OCI-LY7 (cell line): Measurements from ENCODE around the gene AKAP11. TPM values are rescaled to one million over a fixed set of nuclear protein-coding genes. Genes with fewer than 3 reads are reported as not detected.

Experiments used
- BruUV-seq: library from RNA; stranded (reverse); fragments of 400-500 nt; replicated peaks from 2 replicates; lab custom pipeline; 2021; lab: Mats Ljungman, UMichigan
- CTCF ChIA-PET: fragments of 300-600 bp; sonication (Branson Sonifier 250); formaldehyde crosslinking; loops from one replicate; lab custom pipeline; 2022; ENCODE audit warnings: antibody characterized with exemption; ENCODE audit not compliant: unreplicated experiment; lab: Charles Lee
- POLR2A ChIA-PET: fragments of 300-600 bp; sonication (Branson Sonifier 250); formaldehyde crosslinking; loops from one replicate; lab custom pipeline; 2022; ENCODE audit warnings: antibody characterized with exemption; lab: Charles Lee
- DNase-seq: peaks from one replicate; pipeline ENCODE4 v3.0.0-alpha.2; 2015; ENCODE audit warnings: low spot score
- H2AFZ ChIP-seq: fragments of 200-600 bp; sonication (generic), shearing (Covaris generic); 2 replicates; pipeline ENCODE4 v1.6.1; 2014; ENCODE audit warnings: mild to moderate bottlenecking, antibody characterized with exemption, low read length, moderate library complexity
- H3K27ac ChIP-seq: fragments of 200-600 bp; sonication (generic); 2 replicates; pipeline ENCODE4 v1.5.1; 2014; ENCODE audit warnings: mixed run types, low read depth, mild to moderate bottlenecking, moderate library complexity, low read length, inconsistent platforms; ENCODE audit not compliant: poor library complexity, severe bottlenecking
- H3K36me3 ChIP-seq: fragments of 200-600 bp; sonication (generic); 2 replicates; pipeline ENCODE4 v1.6.1; 2014; ENCODE audit warnings: mild to moderate bottlenecking, antibody characterized with exemption, low read length, moderate library complexity, mixed read lengths; ENCODE audit not compliant: insufficient read depth
- H3K4me1 ChIP-seq: fragments of 200-600 bp; sonication (generic); 2 replicates; pipeline ENCODE4 v1.5.1; 2014; ENCODE audit warnings: mild to moderate bottlenecking, low read length; ENCODE audit not compliant: insufficient read depth, poor library complexity, severe bottlenecking
- H3K4me2 ChIP-seq: fragments of 200-600 bp; sonication (generic); 2 replicates; pipeline ENCODE4 v1.6.1; 2014; ENCODE audit warnings: mild to moderate bottlenecking, low read length
- H3K4me3 ChIP-seq: fragments of 200-600 bp; sonication (generic); 2 replicates; pipeline ENCODE4 v1.5.1; 2014; ENCODE audit warnings: mild to moderate bottlenecking, low read depth, low read length; ENCODE audit not compliant: poor library complexity, severe bottlenecking
- H3K79me2 ChIP-seq: fragments of 200-600 bp; sonication (generic); 2 replicates; pipeline ENCODE4 v1.6.1; 2016; ENCODE audit warnings: low read depth, mild to moderate bottlenecking, low read length, moderate library complexity, mixed read lengths; ENCODE audit not compliant: insufficient read depth
- H3K9me2 ChIP-seq: fragments of 200-600 bp; sonication (generic); 2 replicates; pipeline ENCODE4 v1.6.1; 2016; ENCODE audit warnings: mild to moderate bottlenecking, low read length, mixed read lengths; ENCODE audit not compliant: insufficient read depth
- H3K9me3 ChIP-seq: fragments of 200-600 bp; sonication (generic); 2 replicates; pipeline ENCODE4 v1.6.1; 2014; ENCODE audit warnings: mild to moderate bottlenecking, mixed run types, low read length, mixed read lengths
- H4K20me1 ChIP-seq: fragments of 200-600 bp; sonication (generic); 2 replicates; pipeline ENCODE4 v1.6.1; 2014; ENCODE audit warnings: mild to moderate bottlenecking, antibody characterized with exemption, low read length, moderate library complexity, mixed read lengths; ENCODE audit not compliant: insufficient read depth
- CTCF ChIP-seq: fragments of 200-600 bp; sonication (generic); conservative IDR thresholded peaks from 2 replicates; pipeline ENCODE4 v1.5.1; 2014; ENCODE audit warnings: mild to moderate bottlenecking, antibody characterized with exemption, low read length, moderate library complexity, mixed read lengths
- EZH2phosphoT487 ChIP-seq: fragments of 200-600 bp; sonication (generic); IDR thresholded peaks from 2 replicates; pipeline ENCODE4 v1.6.1; 2018; ENCODE audit warnings: low read depth, borderline replicate concordance, mild to moderate bottlenecking, mixed run types, antibody characterized with exemption, low read length, moderate library complexity, mixed read lengths
- intact Hi-C: fragments of 100-400 bp; cut with micrococcal nuclease; formaldehyde crosslinking; loops from one replicate; pipeline ENCODE4 v1.10.0; 2022; ENCODE audit not compliant: unreplicated experiment
- total RNA-seq, 2 experiments: library from RNA; depleted of rRNA in 1 of 2; stranded (reverse); fragments of >200 nt in 1 of 2; shearing (Covaris generic) in 1 of 2; gene quantifications; 2 replicates each; pipeline ENCODE4 v1.2.3, GENCODE V29; 2014 to 2022

AKAP11 gene
- total RNA-seq, 2 experiments from 2014 or later: 13.6 to 29.2 TPM

DNA sequence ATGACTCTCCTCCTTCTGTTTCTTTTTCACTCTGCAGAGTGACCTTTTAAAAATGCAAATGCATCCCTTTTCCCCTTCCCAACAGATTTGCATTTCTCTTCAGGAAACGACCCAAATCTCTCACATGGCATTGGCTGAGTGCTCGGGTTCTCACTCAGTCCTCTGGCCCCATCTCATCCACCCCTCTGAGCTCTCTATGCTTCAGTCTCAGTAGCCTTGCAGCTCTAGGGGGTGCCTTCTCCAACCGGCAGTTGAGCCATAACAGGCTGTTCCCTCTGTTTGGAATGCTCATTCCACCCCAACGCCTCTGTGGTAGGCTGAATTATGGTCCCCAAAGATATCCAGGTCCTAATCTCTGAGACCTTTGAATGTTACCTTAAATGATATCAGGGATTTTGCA, 78.2 kb downstream of the AKAP11 start:
- no peak overlapping the region for H3K27ac ChIP-seq
- H3K36me3 ChIP-seq: no peaks in the 10 kb centered on the region
- no peak overlapping the region for H3K4me2 ChIP-seq
- H3K9me2 ChIP-seq: no peaks in the 10 kb centered on the region
- H2AFZ ChIP-seq: no peak overlapping the region
- intact Hi-C loops: no loop called here
- no peak overlapping the region for H3K4me3 ChIP-seq
- H3K4me1 ChIP-seq: no peaks in the 10 kb centered on the region
- no peaks in the 10 kb centered on the region for H4K20me1 ChIP-seq
- H3K9me3 ChIP-seq: no peaks in the 10 kb centered on the region
- no peak for DNase-seq
- no TSS peak for BruUV-seq
- TF ChIP-seq CTCF: no peak
- H3K79me2 ChIP-seq: no peaks in the 10 kb centered on the region
- ChIA-PET CTCF (no interaction called here), POLR2A (no interaction called here)

GRCh38 chr13:42354241-42355091, 82.5 kb downstream of the AKAP11 start:
- H4K20me1 ChIP-seq: no peaks in the 10 kb centered on the region
- H2AFZ ChIP-seq: no peak overlapping the region
- intact Hi-C loops: no loop called here
- H3K4me2 ChIP-seq: no peak overlapping the region
- POLR2A ChIA-PET: no interaction called here
- H3K36me3 ChIP-seq: no peaks in the 10 kb centered on the region
- peak; percentile 12 for DNase-seq
- no peak overlapping the region for H3K4me3 ChIP-seq
- no peak for TF ChIP-seq EZH2phosphoT487
- TF ChIP-seq CTCF: no peak
- no peaks in the 10 kb centered on the region for H3K4me1 ChIP-seq
- no peaks in the 10 kb centered on the region for H3K9me2 ChIP-seq
- no peaks in the 10 kb centered on the region for H3K9me3 ChIP-seq
- H3K79me2 ChIP-seq: no peaks in the 10 kb centered on the region
- CTCF ChIA-PET: no interaction called here
- H3K27ac ChIP-seq: no peak overlapping the region
- BruUV-seq: no TSS peak

- no TSS peak for BruUV-seq
- no peak overlapping the region for H3K4me2 ChIP-seq
- H3K9me3 ChIP-seq: no peaks in the 10 kb centered on the region
- intact Hi-C loops: no loop called here
- ChIA-PET POLR2A (no interaction called here), CTCF (no interaction called here)
- no peak overlapping the region for H3K4me3 ChIP-seq
- no peak for DNase-seq
- H2AFZ ChIP-seq: no peak overlapping the region
- H3K79me2 ChIP-seq: no peaks in the 10 kb centered on the region
- H3K9me2 ChIP-seq: no peaks in the 10 kb centered on the region
- no peaks in the 10 kb centered on the region for H3K4me1 ChIP-seq
- no peaks in the 10 kb centered on the region for H4K20me1 ChIP-seq
- no peaks in the 10 kb centered on the region for H3K36me3 ChIP-seq
- no peak overlapping the region for H3K27ac ChIP-seq
- no peak for TF ChIP-seq CTCF
- no peak for TF ChIP-seq EZH2phosphoT487
Measured at GRCh38 chr13:42355092-42355485, 83.1 kb downstream of the AKAP11 start.
